ENCODE data around the gene FOXA2.

The FOXA2 gene

DNA sequence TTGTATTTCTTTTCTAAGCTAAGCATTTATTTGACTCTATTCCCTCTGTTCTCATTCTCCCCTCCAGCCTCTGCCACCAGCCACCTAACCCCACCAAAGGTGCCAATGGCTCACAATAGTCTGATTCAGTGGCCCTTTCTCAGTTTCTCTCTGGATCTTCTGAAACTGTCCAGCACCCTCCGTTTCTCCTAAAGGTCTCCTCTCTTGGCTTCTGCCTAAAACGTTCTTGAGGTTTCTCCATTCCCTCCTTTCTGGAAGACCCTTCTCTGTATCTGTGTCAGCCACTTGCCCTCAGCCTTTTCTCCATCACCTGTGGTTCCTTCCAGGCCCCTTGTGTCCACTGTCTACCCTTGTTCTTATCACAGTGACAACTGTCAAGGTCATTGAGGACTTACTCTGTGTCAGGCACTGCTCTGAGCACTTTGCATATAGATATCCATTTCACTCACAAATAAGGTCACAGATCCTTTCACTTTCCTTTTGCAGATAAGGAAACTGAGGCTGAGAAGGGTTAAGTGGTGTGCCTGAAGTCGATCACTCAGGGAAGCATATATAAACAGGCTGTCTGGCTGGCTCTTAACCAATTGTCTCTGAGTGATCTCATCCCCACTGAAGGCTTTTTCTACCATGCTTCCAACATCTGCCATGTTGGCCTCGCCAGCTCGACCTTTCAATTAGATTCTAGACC lies 48.1 kb downstream of the FOXA2 start:
- no peak for DNase-seq

DNA sequence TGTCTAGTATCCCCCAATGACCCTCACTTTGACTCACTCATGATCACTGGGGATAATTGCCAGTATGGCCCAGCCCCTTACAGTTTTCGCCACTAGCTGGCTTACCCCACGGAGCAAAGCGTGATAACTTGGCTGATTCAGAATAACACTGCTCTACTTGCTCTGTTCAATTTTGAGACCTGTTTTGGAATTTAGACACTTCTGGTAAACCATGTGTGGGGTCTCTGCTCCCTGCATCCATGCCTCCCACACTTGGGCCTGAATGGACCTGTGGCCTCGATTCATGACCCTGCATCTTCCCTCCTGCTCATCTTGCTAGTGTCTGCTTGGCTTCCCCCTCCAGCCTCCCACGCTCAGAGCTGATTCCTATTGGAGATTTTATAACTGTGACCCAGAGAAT lies 48.9 kb downstream of the FOXA2 start:
- DNase-seq, result no peak

- no peak for DNase-seq
These were observed 50.3 kb downstream of the FOXA2 start for GRCh38 chr20:22533823-22534751.

GRCh38 chr20:22532598-22532997 lies 51.8 kb downstream of the FOXA2 start:
- DNase-seq, result no peak

DNA sequence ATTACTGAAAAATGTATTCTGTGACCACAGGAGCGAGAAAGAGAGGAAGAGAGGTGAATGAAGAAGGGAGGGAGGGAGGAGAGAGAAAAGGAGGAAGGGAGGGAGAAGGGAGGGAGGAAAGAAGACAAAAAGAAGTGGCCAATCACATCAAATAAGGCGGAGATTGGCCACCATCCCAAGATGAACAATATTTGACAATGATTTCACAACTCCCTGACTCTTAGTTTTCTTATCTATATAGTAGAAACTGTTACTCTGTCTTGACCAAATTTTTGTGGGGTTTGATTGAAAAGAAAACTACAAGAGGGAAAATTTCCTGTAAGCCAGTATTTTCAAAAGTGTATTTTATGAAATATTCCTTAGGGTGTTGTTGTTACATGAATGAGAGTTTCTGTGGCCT lies 52.6 kb downstream of the FOXA2 start:
- DNase-seq, result no peak

DNA sequence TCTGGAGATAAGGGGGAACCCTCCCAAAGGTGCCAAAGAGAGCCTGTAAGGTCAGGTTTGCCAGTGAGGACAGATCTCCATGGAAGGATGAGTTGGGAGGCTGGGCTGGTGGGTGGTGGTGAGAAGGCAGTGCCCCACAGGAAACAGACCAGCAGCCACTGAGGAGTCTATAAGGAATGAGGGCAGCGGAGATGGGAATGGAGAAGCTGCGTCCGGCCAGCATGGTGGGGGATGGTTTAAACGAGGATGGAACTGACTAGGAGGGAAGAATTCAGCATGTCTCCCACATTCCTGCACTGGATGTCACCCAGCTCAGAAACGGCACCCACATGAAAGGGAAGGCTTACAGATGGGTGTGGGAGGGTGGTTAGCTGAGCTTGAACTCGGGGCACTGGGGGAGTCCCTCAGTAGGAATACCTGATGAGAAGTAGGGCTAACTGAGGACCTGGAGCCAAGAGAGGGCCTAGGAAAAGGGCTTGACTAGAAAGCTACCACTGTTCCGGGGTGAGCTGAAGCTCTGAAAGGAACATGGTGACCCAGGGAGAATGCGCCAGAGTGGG lies 53.2 kb downstream of the FOXA2 start:
- no peak for DNase-seq

Data from HCEC 1CT (cell line).